Putamen (tissue), 1 donor: Measurements from ENCODE around the gene SPINK1.
"Not testable (repeated sequence)": the region's sequence is repeated elsewhere in the genome, so short reads cannot be mapped to it uniquely, and the experiment has no call there.

Source experiments
- DNase-seq: peaks from one replicate; pipeline ENCODE4 v3.0.0-alpha.2; 2016; ENCODE audit warnings: low spot score

The SPINK1 gene

GRCh38 chr5:147805030-147805454 is 26.4 kb downstream of the SPINK1 start:
- no peak for DNase-seq

- DNase-seq, result no peak
These were observed 27.1 kb downstream of the SPINK1 start for GRCh38 chr5:147804334-147804733.

DNA sequence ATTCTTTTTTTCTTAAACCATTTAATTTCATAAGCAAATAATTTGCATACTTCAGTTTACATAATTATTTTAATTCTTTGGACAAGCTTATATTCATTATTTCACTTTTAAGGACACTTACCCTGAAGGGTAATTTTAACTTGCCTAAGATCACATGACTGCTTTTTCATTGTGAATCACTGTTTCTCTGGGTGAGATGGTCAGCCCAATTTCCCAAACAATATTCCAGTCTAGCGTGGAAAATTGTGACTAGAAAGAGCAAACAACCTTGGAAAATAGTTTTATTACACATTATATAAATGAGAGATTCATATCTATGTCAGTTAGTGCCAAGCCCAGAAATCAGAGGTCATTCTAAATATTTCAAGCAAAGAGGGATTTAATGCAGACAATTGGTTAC is 27.5 kb downstream of the SPINK1 start:
- DNase-seq, result no peak

GRCh38 chr5:147803161-147803560 is 28.3 kb downstream of the SPINK1 start:
- DNase-seq, result not testable (repeated sequence)

GRCh38 chr5:147801461-147801860 is 30.0 kb downstream of the SPINK1 start:
- no peak for DNase-seq

GRCh38 chr5:147800491-147800890 is 31.0 kb downstream of the SPINK1 start:
- DNase-seq, result no peak

DNA sequence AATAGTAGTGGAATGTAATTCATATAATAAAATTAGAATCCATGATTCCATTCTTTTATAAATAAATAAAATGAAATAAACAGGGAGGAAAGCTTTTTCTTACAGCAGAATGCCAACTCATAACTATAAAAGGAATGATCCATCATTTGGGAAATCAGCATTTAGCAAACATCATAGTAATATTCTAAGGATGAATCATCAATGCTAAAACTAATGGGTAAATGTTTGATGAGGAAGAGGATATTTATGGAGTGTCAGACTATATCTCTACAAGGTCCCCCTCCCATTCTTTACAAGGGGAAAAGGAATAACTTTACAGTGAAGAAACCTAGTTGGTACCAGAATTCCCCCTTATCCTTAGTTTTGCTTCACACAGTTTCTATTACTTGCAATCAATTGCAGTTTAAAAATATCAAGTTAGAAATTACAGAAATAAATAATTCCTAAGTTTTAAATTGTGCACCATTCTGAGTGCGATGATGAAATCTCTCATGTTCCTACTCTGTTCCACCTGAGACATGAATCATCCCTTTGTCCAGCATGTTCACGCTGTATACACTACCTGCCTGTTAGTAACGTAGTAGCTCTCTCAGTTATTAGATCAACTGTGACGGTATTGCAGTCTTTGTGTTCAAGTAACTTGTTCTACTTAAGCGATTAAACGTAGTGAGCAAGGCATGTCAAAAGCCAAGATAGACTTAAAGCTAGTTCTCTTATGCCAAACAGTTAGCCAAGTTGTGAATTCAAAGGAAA is 34.7 kb downstream of the SPINK1 start:
- no peak for DNase-seq

DNA sequence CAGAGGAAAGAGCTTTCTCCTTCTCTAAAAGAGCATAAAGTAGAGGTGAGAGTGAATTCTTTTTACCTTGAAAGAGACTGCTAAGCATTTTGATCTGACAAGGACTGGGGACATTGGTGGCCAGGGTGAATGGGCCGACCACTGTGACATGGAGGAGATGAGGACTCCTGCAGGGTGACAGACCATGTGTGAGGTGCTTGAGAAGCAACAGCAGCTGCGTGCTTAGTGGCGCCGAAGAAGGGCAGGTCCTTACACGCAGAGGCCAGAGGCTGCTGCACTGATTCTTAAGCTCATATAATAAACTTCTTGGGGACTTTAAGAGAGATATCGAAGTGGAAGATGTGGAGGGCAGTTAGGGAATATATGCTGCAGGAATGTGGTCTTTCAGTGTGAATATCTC is 40.3 kb downstream of the SPINK1 start:
- no peak for DNase-seq

DNA sequence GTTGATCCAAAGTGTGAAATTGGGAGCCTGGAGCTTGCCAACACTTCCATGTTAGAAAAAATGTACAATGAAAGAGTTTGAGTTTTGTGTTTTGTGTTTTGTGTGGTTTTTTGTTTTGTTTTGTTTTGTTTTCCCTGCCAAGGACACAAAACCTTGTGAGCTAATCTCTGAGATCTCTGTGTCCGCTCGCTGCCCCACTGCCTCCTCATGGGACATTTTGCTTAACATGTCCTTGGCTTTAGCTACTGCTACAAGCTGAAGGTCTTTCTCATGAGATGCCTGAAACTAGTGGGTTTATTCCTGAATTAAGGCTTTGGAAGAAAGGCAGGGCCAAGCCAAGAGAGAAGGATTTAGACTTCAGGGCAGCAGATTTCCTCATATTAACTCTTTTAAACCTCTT is 41.7 kb downstream of the SPINK1 start:
- DNase-seq, result no peak

- no peak for DNase-seq
These were observed 43.4 kb downstream of the SPINK1 start for GRCh38 chr5:147788023-147788422.

GRCh38 chr5:147786142-147786541 is 45.3 kb downstream of the SPINK1 start:
- no peak for DNase-seq

- no peak for DNase-seq
These were observed 47.1 kb downstream of the SPINK1 start for GRCh38 chr5:147784146-147784987.

GRCh38 chr5:147782110-147783028 is 49.1 kb downstream of the SPINK1 start, which contains the start of gene JAKMIP2:
TSS of gene JAKMIP2 (minus strand) at chr5:147782728. CDS start at chr5:147671806, 110,922 bp downstream.
- DNase-seq, result peak; percentile 99

DNA sequence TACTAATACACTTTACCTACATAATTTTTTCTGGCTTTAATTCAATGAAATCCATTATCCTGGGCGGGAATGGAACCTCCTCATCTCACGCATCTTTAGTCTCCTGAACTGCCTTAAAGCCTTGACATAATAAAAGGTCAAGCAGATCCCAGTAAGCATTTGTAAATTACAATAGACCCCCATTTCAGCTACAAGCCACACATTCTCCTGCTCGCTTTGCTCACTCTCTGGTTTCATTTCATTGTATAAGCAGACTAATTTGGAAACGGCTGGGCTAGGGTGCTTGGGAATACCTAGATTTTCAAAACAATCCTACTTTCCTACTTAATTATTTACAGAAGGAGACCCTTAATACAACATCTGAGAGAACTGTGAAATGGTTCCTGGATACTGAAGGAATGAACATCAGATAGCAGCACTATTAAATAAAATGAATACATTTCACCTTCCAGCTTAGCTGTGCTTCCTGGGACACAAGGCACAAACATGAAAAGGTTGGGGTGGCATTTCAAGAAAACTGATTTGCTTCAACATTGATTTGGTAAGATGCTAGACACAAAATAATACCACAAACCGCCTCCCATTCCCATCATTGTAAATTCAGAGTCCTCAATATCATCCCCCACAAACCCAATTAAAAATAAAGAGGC is 50.4 kb downstream of the SPINK1 start:
- DNase-seq, result peak; percentile 17

DNA sequence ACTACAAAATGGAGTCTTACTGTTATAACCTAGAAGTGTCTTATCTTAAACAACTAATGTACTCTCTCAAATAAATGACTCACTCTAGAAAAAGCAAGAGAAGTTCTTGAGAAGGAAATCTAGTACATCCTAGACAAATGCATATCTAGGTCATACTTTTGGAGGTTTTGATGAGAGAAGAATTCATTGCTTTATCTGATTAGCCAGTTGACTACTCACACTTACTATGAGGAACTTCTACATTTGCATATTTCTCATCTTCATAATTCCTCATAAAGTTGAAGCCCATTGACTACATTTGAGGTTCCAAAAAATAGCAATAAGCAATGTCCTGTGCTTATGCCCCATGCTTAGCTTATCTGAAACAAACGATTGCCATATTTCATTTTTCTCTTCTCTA is 51.8 kb downstream of the SPINK1 start:
- no peak for DNase-seq

DNA sequence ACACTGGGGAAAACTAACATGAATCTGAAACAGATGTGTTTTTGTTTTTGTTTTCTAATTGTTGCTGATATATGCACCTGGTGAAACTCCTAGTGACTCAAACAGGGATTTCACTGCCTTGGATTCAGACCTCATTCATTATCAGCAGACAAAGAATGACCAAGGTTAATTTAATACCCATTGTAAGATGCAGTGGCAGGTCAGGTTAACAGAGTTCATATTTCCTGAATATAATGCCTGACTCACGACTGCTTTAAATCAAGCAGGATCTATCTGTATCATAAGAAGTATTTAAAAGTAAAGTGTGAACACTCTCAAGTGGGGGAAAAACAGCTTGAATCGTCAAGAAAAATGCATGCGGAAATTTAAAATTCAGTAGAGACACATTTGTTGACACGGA is 54.5 kb downstream of the SPINK1 start:
- no peak for DNase-seq
